Measurements from ENCODE around the gene TMEM185A.
"Not testable (repeated sequence)": the region's sequence is repeated elsewhere in the genome, so short reads cannot be mapped to it uniquely, and the experiment has no call there.

The TMEM185A gene

DNA sequence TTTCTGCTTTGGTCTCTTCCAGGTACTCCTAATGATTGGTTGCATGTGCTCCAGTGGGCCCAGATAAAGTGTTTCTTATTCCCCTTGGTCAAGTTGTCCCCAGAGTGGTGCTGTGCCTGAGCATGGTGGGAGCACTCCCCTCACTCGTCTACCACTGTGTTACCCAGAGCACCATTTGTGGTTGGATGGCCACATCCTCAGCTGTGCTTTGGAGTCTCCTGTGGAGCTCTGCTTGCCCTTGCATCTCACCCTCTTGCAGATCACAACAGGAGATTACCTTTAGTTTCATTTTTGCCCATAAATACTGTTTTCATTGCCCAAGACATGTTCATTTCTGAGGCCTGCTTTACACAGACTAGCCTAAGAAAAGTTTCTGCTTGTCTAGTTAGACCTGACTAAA lies 81.1 kb downstream of the TMEM185A start:
- not testable (repeated sequence) for DNase-seq

DNA sequence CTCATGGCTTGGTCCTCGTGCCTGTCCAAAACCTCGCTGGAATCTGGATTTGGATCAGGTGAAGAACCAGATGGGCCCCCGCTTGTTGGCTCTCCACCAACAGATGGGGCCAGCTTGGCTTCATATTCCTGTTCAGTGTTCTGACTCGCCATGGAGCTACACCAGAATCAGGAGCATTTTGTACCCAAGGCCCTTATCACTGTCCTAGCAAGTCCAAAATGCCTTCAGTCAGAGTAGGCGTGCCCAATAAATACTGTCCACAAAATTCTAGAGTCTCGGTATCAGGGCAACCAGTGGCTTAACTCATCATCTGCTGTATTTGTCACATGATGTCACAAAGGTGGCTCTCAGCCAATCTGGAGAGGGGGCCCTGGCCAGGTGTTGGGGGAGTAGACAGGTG lies 81.9 kb downstream of the TMEM185A start, which contains the start of gene HSFX3:
TSS of gene HSFX3 (minus strand) at position 224 of the 400 bp plus-strand sequence. CDS start at position 152, 72 bp downstream.
- not testable (repeated sequence) for DNase-seq

DNA sequence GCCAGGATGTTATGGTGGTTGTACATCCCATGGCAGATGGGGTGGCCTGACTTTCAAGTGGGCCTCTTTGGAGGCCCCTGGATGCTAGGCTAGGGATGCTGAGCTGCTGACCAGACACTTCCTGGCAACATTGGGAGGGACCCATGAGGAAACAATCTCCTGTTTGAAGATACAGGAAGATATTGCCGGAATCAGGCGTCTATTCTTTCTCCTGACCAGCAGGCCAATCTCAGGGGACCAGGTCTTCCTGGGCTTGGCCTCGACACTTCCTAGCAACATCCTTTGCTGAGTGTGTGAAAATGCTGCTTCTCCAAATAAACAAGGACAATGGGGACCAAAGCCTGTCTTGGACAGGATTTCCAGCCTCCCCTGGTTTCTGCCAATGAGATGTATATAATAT lies 83.8 kb downstream of the TMEM185A start:
- DNase-seq: not testable (repeated sequence)

DNA sequence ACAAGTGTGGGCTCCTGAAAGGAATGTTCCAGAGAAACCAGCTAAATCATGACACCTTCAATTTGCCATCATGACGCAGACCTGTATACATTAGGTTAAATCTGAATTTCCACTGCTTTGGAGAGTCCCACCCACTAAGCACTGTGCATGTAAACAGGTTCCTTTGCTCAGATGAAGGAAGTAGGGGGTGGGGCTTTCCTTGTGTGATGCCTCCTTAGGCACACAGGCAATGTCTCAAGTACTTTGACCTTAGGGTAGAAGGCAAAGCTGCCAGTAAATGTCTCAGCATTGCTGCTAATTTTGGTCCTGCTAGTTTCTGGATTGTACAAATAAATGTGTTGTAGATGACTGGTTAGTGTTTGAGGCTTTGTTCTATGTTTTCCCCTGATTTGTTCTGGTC lies 84.6 kb downstream of the TMEM185A start:
- not testable (repeated sequence) for DNase-seq

Measured in NCI-H1694 treated with DMSO at 0.1 percent for 48 hours (cell line).